HUDEP-2 (cell line): ENCODE data around the gene RBM46.

ENCODE experiments used
- DNase-seq, 76 experiments: peaks; one replicate each; lab custom pipeline; 2025; ENCODE audit not compliant: unreplicated experiment in 76 of 76; lab: John Stamatoyannopoulos, UW

Gene RBM46

GRCh38 chr4:154781126-154781982 is at the start of gene RBM46:
Gene RBM46, plus strand, starts transcription at chr4:154781272. Its CDS starts 15,481 bp downstream, at chr4:154796753.
- DNase-seq: no peak

- no peak for DNase-seq
These were observed 49.3 kb upstream of the RBM46 start for GRCh38 chr4:154731756-154732155.

- no peak for DNase-seq
These were observed 48.4 kb upstream of the RBM46 start for GRCh38 chr4:154732669-154733068.

GRCh38 chr4:154736770-154737169 is 44.3 kb upstream of the RBM46 start:
- DNase-seq: no peak

GRCh38 chr4:154738426-154738825 is 42.6 kb upstream of the RBM46 start:
- DNase-seq: no peak

GRCh38 chr4:154739111-154739510 is 42.0 kb upstream of the RBM46 start:
- no peak for DNase-seq

- no peak for DNase-seq
These were observed 40.6 kb upstream of the RBM46 start for GRCh38 chr4:154740462-154740861.

- DNase-seq: no peak
These were observed 39.9 kb upstream of the RBM46 start for GRCh38 chr4:154741131-154741665.

- peak in 5 of 76 experiments; percentile 4 to 10 (median 8) for DNase-seq
These were observed 38.9 kb upstream of the RBM46 start for GRCh38 chr4:154741922-154742850.

- peak in 24 of 76 experiments; percentile 3 to 52 (median 21) for DNase-seq
These were observed 37.3 kb upstream of the RBM46 start, which contains the start of gene LRAT for GRCh38 chr4:154743683-154744340. Gene LRAT, plus strand, starts transcription at chr4:154744000. Its CDS starts 327 bp downstream, at chr4:154744327.

- DNase-seq: no peak
These were observed 36.6 kb upstream of the RBM46 start for GRCh38 chr4:154744341-154744926.

GRCh38 chr4:154757713-154758112 is 23.4 kb upstream of the RBM46 start:
- DNase-seq: no peak

- no peak for DNase-seq
These were observed 20.2 kb upstream of the RBM46 start for GRCh38 chr4:154760895-154761294.

GRCh38 chr4:154778264-154778663 is 2.8 kb upstream of the RBM46 start:
- no peak for DNase-seq

GRCh38 chr4:154779362-154779947 is 1.6 kb upstream of the RBM46 start:
- DNase-seq: peak in 7 of 76 experiments; percentile 0 to 24 (median 14)

GRCh38 chr4:154781983-154782293 is 866 bp downstream of the RBM46 start:
- DNase-seq: no peak

GRCh38 chr4:154807042-154807630 is 26.1 kb downstream of the RBM46 start:
- peak in 22 of 76 experiments; percentile 1 to 54 (median 24) for DNase-seq

- DNase-seq: no peak
These were observed 37.2 kb downstream of the RBM46 start for GRCh38 chr4:154818230-154818629.

- no peak for DNase-seq
These were observed 41.7 kb downstream of the RBM46 start for GRCh38 chr4:154822775-154823174.
